ENCODE data around the gene ORM1. TPM values are rescaled to one million over a fixed set of nuclear protein-coding genes. Genes with fewer than 3 reads are reported as not detected.
A peak's percentile ranks its signal among the peaks of the same experiment; 100 is the strongest.

Gene ORM1
- total RNA-seq, 1 donor from 2014 or later: 5.2 TPM

- Histone ChIP-seq H3K4me1 (no peaks in the 10 kb centered on the region), H3K4me3 (no peak overlapping the region), H3K27ac (no peak overlapping the region), H3K36me3 (no peaks in the 10 kb centered on the region), H3K9me3 (no peaks in the 10 kb centered on the region), H3K27me3 (no peaks in the 10 kb centered on the region)
- DNase-seq (peak; percentile 51), ATAC-seq (no peak)
- intact Hi-C loops (cut with DNase I): loop anchor here (10.0 kb wide), 1 partner anchor 127 kb away; the partner anchor contains the start of gene COL27A1
- TF ChIP-seq, protein P1, sequence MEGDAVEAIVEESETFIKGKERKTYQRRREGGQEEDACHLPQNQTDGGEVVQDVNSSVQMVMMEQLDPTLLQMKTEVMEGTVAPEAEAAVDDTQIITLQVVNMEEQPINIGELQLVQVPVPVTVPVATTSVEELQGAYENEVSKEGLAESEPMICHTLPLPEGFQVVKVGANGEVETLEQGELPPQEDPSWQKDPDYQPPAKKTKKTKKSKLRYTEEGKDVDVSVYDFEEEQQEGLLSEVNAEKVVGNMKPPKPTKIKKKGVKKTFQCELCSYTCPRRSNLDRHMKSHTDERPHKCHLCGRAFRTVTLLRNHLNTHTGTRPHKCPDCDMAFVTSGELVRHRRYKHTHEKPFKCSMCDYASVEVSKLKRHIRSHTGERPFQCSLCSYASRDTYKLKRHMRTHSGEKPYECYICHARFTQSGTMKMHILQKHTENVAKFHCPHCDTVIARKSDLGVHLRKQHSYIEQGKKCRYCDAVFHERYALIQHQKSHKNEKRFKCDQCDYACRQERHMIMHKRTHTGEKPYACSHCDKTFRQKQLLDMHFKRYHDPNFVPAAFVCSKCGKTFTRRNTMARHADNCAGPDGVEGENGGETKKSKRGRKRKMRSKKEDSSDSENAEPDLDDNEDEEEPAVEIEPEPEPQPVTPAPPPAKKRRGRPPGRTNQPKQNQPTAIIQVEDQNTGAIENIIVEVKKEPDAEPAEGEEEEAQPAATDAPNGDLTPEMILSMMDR (IDR thresholded peaks at IDR 0.05): no peak
Measured at GRCh38 chr9:114282104-114282485, 40.8 kb upstream of the ORM1 start.

GRCh38 chr9:114282507-114282906, 40.4 kb upstream of the ORM1 start:
- intact Hi-C loops (cut with DNase I): loop anchor here (10.0 kb wide), 1 partner anchor 128 kb away; the partner anchor contains the start of gene COL27A1
- H3K9me3 ChIP-seq: no peaks in the 10 kb centered on the region
- no peak overlapping the region for H3K27ac ChIP-seq
- H3K4me3 ChIP-seq: no peak overlapping the region
- no peaks in the 10 kb centered on the region for H3K4me1 ChIP-seq
- TF ChIP-seq, protein P1 (IDR thresholded peaks at IDR 0.05): no peak
- ATAC-seq: no peak
- no peaks in the 10 kb centered on the region for H3K27me3 ChIP-seq
- no peak for DNase-seq
- no peaks in the 10 kb centered on the region for H3K36me3 ChIP-seq

GRCh38 chr9:114282926-114283325, 40.0 kb upstream of the ORM1 start:
- Histone ChIP-seq H3K9me3 (no peaks in the 10 kb centered on the region), H3K4me1 (no peaks in the 10 kb centered on the region), H3K4me3 (no peak overlapping the region), H3K27me3 (no peaks in the 10 kb centered on the region), H3K27ac (no peak overlapping the region), H3K36me3 (no peaks in the 10 kb centered on the region)
- DNase-seq (peak; percentile 17), ATAC-seq (no peak)
- intact Hi-C loops (cut with DNase I): loop anchor here (10.0 kb wide), 1 partner anchor 128 kb away; the partner anchor contains the start of gene COL27A1
- TF ChIP-seq, protein P1 (IDR thresholded peaks at IDR 0.05): no peak

- TF ChIP-seq, protein P1 (IDR thresholded peaks at IDR 0.05): no peak
- peaks cover 4% of the 10 kb centered on the region for H3K4me1 ChIP-seq
- no peaks in the 10 kb centered on the region for H3K36me3 ChIP-seq
- H3K4me3 ChIP-seq: no peak overlapping the region
- DNase-seq: peak; percentile 52
- H3K27me3 ChIP-seq: no peaks in the 10 kb centered on the region
- no peak for ATAC-seq
- H3K27ac ChIP-seq: no peak overlapping the region
- no peaks in the 10 kb centered on the region for H3K9me3 ChIP-seq
- intact Hi-C loops (cut with DNase I): loop anchor here (10.0 kb wide), 1 partner anchor 129 kb away; the partner anchor contains the start of gene COL27A1
Measured at GRCh38 chr9:114283551-114284111, 39.3 kb upstream of the ORM1 start.

GRCh38 chr9:114284316-114285060, 38.4 kb upstream of the ORM1 start:
- Histone ChIP-seq H3K27me3 (no peaks in the 10 kb centered on the region), H3K27ac (no peak overlapping the region), H3K36me3 (no peaks in the 10 kb centered on the region), H3K9me3 (no peaks in the 10 kb centered on the region), H3K4me3 (no peak overlapping the region), H3K4me1 (peaks cover 4% of the 10 kb centered on the region)
- TF ChIP-seq, protein P1 (IDR thresholded peaks at IDR 0.05): no peak
- no peak for ATAC-seq
- peak; percentile 53 for DNase-seq
- intact Hi-C loops (cut with DNase I): loop anchor here (10.0 kb wide), 1 partner anchor 130 kb away; the partner anchor contains the start of gene COL27A1

Data from upper lobe of right lung (tissue), 1 donor.